Measurements from ENCODE around the gene CBFA2T3.

Gene CBFA2T3

DNA sequence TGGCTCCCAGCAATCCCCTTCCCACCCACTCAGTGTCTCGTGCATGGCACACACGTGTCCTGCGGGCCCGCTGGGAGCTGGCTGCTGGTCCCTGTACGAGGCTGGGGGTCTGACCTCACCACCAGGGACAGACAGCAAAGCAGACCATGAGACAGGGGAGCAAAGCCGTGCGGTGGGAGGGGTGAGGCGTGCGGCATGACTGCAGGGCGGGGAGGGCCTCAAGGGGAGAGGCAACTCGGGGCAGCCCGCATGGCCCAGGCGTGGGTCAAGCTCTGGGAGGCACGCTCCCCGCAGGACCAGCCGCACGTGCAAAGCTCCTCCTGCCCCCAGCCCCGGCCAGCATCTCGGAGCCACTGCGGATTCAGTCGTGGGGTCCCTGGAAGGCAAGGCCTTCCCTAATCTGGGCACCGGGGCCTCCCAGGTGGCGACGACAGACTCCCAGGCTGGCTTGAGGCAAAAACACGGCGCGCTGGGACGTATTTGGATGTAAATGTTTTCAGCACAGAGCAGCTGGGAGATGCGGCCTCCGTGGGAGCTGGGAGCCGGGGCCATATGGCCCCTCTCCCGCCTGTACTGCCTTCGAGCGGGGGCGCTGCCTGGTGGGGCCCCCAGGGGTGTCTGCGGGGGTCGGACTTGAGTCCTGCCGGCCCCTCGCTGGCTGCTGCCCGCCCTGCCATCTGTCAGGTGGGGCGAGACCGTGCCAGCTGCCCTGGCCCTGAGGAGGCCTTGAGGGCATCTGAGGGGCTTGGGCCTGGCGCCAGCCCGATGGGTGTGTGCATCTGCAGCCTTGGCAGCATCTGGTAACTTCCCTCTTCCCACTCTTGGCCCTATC is 12.2 kb upstream of the CBFA2T3 start:
- Histone ChIP-seq H3K36me3 (no peaks in the 10 kb centered on the region), H3K27me3 (peaks cover 0 to 70% of the 10 kb centered on the region in 2 donors), H3K9me3 (no peaks in the 10 kb centered on the region), H3K4me1 (no peaks in the 10 kb centered on the region), H3K4me3 (no peak overlapping the region), H3K27ac (no peak overlapping the region)
- TF ChIP-seq, protein P1, sequence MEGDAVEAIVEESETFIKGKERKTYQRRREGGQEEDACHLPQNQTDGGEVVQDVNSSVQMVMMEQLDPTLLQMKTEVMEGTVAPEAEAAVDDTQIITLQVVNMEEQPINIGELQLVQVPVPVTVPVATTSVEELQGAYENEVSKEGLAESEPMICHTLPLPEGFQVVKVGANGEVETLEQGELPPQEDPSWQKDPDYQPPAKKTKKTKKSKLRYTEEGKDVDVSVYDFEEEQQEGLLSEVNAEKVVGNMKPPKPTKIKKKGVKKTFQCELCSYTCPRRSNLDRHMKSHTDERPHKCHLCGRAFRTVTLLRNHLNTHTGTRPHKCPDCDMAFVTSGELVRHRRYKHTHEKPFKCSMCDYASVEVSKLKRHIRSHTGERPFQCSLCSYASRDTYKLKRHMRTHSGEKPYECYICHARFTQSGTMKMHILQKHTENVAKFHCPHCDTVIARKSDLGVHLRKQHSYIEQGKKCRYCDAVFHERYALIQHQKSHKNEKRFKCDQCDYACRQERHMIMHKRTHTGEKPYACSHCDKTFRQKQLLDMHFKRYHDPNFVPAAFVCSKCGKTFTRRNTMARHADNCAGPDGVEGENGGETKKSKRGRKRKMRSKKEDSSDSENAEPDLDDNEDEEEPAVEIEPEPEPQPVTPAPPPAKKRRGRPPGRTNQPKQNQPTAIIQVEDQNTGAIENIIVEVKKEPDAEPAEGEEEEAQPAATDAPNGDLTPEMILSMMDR (IDR thresholded peaks at IDR 0.05), result no peak
- no peak for DNase-seq
- intact Hi-C loops (cut with DNase I; ENCODE audit: low total_unique reads), result no loop called here

DNA sequence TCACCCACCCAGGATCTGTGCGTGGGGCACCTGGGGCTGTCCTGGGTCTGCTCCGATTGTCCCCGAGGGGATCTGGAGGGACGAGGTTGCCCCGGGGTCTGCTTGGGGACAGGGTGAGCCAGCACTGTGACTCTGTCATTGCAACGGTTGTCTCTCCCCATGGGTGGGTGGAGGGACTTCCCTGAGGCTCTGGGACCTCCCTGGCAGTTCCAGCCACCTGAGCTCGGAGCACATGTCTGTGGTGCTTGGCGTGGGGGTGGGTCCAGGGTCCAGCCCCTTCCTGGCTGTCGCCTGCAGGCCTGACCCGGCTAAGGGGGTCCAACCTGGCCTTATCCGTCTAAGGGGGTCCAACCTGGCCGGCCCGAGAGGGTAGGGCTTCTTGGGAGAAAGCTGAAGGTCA is 8.5 kb upstream of the CBFA2T3 start:
- Histone ChIP-seq H3K4me1 (no peaks in the 10 kb centered on the region), H3K9me3 (no peaks in the 10 kb centered on the region), H3K4me3 (no peak overlapping the region), H3K36me3 (no peaks in the 10 kb centered on the region), H3K27me3 (peaks cover 0 to 62% of the 10 kb centered on the region in 2 donors), H3K27ac (no peak overlapping the region)
- no peak for DNase-seq
- intact Hi-C loops (cut with DNase I; ENCODE audit: low total_unique reads), result no loop called here
- TF ChIP-seq, protein P1 (IDR thresholded peaks at IDR 0.05), result no peak

DNA sequence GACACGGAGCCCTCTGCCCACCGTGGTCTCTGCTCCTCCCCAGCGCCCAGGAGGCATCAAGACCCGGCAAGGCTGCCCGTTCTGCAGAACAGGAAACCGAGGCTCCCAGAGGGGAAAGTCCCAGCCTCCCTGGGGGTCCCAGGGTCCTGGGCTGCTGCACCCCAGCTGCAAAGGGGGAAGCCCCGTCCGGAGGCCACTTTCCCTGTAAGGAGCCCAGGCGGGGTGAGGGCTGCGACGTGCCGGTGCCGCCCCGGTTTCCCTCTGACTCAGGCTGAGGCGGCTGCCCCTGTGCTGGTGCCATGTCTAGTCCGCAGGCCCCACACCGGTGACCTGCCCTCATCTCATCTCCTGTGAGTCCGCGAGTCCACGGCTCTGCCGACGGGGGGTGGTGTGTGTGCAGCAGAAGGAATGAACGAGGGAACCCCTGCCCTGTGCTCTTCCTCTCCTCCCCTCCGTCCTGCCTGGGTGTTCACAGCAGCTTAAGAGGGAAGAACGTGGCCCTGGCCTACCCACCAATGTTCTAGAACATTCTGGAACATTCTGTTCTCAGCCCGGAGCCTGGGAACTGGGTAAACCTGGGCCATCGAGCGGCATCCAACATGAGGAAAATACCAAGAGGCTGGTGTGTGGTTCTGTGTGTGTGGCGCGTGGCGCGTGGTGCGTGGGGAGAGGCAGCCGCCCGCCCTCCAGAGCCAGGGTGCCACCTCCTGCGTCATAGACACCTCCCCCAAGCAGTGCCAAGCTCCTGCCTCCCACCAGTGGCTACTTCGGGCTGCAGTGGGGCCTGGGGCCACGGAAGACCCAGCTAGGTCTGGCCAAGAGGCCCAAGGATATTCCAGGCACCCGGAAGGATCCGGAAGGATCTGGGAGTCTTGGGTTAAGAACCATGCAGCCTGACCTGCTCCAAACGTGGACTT is 7.0 kb upstream of the CBFA2T3 start:
- DNase-seq, result no peak
- Histone ChIP-seq H3K4me3 (no peak overlapping the region), H3K9me3 (no peaks in the 10 kb centered on the region), H3K36me3 (no peaks in the 10 kb centered on the region), H3K27me3 (peaks cover 0 to 52% of the 10 kb centered on the region in 2 donors), H3K4me1 (no peaks in the 10 kb centered on the region), H3K27ac (no peak overlapping the region)
- TF ChIP-seq, protein P1 (IDR thresholded peaks at IDR 0.05), result no peak
- intact Hi-C loops (cut with DNase I; ENCODE audit: low total_unique reads), result no loop called here

DNA sequence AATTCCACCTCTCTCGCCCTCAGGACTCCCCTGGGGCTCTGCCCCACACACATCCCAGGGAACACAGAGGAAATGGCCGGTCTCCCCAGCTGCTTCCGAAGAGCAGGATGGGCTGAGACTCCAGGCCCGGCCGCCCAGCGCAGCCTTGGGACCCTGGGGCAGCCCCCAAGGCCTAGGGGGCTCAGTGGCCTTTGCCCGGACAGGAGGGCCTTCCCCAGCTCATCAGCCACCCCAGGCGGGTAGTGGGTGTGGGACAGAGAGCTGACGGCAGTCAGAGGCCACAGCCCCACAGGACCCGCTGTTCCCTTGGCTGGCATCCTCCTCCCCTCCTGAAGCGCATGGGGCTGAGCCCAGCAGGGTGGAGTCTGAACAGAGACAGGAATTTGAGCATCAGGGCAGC is 6.2 kb upstream of the CBFA2T3 start:
- Histone ChIP-seq H3K4me1 (no peaks in the 10 kb centered on the region), H3K36me3 (no peaks in the 10 kb centered on the region), H3K9me3 (no peaks in the 10 kb centered on the region), H3K27ac (no peak overlapping the region), H3K4me3 (no peak overlapping the region), H3K27me3 (peaks cover 0 to 56% of the 10 kb centered on the region in 2 donors)
- intact Hi-C loops (cut with DNase I; ENCODE audit: low total_unique reads), result no loop called here
- no peak for DNase-seq
- TF ChIP-seq, protein P1 (IDR thresholded peaks at IDR 0.05), result no peak

DNA sequence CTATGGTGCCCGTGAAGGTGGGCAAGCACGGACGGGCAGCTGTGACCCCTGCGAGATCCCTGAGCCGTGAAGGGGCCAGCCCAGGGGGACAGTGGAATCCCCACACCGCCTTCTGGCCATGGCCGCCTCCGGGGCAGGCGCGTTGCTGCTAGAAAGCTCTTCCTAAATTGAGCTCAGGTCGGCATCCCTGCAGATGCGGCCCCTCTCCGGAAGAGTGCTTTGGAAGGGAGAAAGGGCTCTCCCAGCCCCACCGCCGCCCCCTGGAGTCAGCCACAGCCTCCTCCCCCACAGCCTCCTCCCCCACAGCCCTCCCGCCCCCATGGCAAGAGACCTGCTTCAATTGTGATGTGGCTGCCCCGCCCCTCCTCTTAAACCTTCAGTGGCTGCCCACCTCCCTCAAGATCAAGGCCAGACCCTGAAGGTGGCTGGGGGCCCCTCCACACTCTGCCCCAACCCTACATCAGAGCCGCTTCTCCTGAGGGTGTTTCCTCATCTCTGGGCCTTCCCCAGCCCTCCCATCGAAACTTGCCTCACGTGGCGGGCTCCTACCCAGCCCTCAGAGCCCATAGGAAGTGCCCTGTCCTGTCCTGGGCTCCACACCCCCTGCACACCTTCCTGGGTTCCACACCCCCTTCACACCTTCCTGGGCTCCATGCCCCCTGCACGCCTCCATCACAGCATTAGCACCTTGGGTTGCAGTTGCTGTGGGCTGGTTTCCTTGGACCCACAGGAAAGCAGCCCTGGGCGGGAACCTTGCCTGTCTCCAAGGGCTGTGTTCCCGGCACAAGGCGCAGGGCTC is 5.5 kb upstream of the CBFA2T3 start:
- H3K4me3 ChIP-seq, result no peak overlapping the region
- H3K36me3 ChIP-seq, result no peaks in the 10 kb centered on the region
- intact Hi-C loops (cut with DNase I; ENCODE audit: low total_unique reads), result no loop called here
- TF ChIP-seq, protein P1 (IDR thresholded peaks at IDR 0.05), result no peak
- no peak overlapping the region for H3K27ac ChIP-seq
- no peak for DNase-seq
- H3K27me3 ChIP-seq, result peaks cover 0 to 62% of the 10 kb centered on the region in 2 donors
- no peaks in the 10 kb centered on the region for H3K4me1 ChIP-seq
- no peaks in the 10 kb centered on the region for H3K9me3 ChIP-seq
